Panc1 (cell line): ENCODE results near the gene CFAP97D2. TPM values are rescaled to one million over a fixed set of nuclear protein-coding genes. Genes with fewer than 3 reads are reported as not detected.

Source experiments
- ATAC-seq: fragments of 200-7000 bp; cut with Tn5 transposase; 2 replicates; pipeline ENCODE4 v1.9.1; 2020; ENCODE audit warnings: mild to moderate bottlenecking, moderate library complexity
- BruUV-seq: library from RNA; stranded (reverse); fragments of 400-500 nt; replicated peaks from 2 replicates; lab custom pipeline; 2021; lab: Mats Ljungman, UMichigan
- CTCF ChIA-PET: fragments of 300-600 bp; sonication (Branson Sonifier 250); formaldehyde crosslinking; loops from one replicate; lab custom pipeline; 2022; ENCODE audit warnings: antibody characterized with exemption; lab: Charles Lee
- POLR2A ChIA-PET: fragments of 300-600 bp; sonication (Branson Sonifier 250); formaldehyde crosslinking; loops from one replicate; lab custom pipeline; 2022; ENCODE audit warnings: antibody characterized with exemption; lab: Charles Lee
- DNase-seq: peaks from one replicate; pipeline ENCODE4 v3.0.0-alpha.2; 2010; ENCODE audit warnings: low read depth, low spot score
- H3K27ac ChIP-seq: 2 replicates; pipeline ENCODE4 v1.5.1; 2011; ENCODE audit warnings: mild to moderate bottlenecking, low read length, inconsistent platforms
- H3K27me3 ChIP-seq: fragments of 200-500 bp; sonication (Bioruptor generic); 2 replicates; pipeline ENCODE4 v1.6.0; 2014; ENCODE audit warnings: low read length, inconsistent platforms; ENCODE audit not compliant: control insufficient read depth, insufficient read depth
- H3K36me3 ChIP-seq: fragments of 200-500 bp; sonication (Bioruptor generic); 2 replicates; pipeline ENCODE4 v1.5.1; 2014; ENCODE audit warnings: inconsistent platforms, mild to moderate bottlenecking, low read length, moderate library complexity; ENCODE audit not compliant: control insufficient read depth, insufficient read depth
- H3K4me1 ChIP-seq: 2 replicates; pipeline ENCODE4 v1.5.1; 2011; ENCODE audit warnings: inconsistent platforms, mild to moderate bottlenecking, low read length, moderate library complexity; ENCODE audit not compliant: control insufficient read depth, insufficient read depth
- H3K4me3 ChIP-seq, 2 experiments: 2 replicates each; pipeline ENCODE4 v1.5.1; 2011 to 2012; ENCODE audit warnings: low read depth in 2 of 2, low read length in 2 of 2, mild to moderate bottlenecking in 2 of 2, inconsistent platforms in 1 of 2, moderate library complexity in 1 of 2
- H3K9me3 ChIP-seq: fragments of 200-500 bp; sonication (Bioruptor generic); 2 replicates; pipeline ENCODE4 v1.5.1; 2014; ENCODE audit warnings: low read depth, mild to moderate bottlenecking, inconsistent platforms, low read length, moderate library complexity; ENCODE audit not compliant: control insufficient read depth, insufficient read depth
- POLR2AphosphoS5 ChIP-seq: IDR thresholded peaks from 2 replicates; pipeline ENCODE4 v1.6.1; 2012; ENCODE audit warnings: mild to moderate bottlenecking, low read depth, low read length, moderate library complexity
- SIN3A ChIP-seq: IDR thresholded peaks from 2 replicates; pipeline ENCODE4 v1.6.1; 2012; ENCODE audit warnings: low read depth, mild to moderate bottlenecking, low read length, moderate library complexity, borderline replicate concordance; ENCODE audit not compliant: insufficient read depth
- TCF7L2 ChIP-seq: IDR thresholded peaks from 2 replicates; pipeline ENCODE4 v1.6.1; 2011; ENCODE audit warnings: mild to moderate bottlenecking, low read depth, low read length, inconsistent platforms
- in situ Hi-C: cut with HindIII; loops from 2 replicates; pipeline ENCODE4 v1.10.0; 2016; ENCODE audit warnings: low sequenced_read_pairs, low pct_unique_long_range_greater_than_20kb
- intact Hi-C: fragments of 100-400 bp; cut with micrococcal nuclease; formaldehyde crosslinking; loops from one replicate; pipeline ENCODE4 v1.10.0; 2022; ENCODE audit not compliant: unreplicated experiment
- total RNA-seq: library from RNA; stranded (reverse); gene quantifications from one replicate; pipeline ENCODE4 v1.2.1, GENCODE V29; 2021; ENCODE audit not compliant: unreplicated experiment
- TF ChIP-seq, protein P1 (sequence below), 2 experiments: IDR thresholded peaks; 2 replicates each; pipeline ENCODE4 v1.6.1; 2011 to 2012; ENCODE audit warnings: low read depth in 2 of 2, control low read depth in 1 of 2, low read length in 1 of 2, mild to moderate bottlenecking in 1 of 2, moderate library complexity in 1 of 2; ENCODE audit not compliant: insufficient read depth in 1 of 2
- TF ChIP-seq, protein P2 (sequence below): fragments of 450-650 bp; IDR thresholded peaks from 2 replicates; pipeline ENCODE4 v1.5.1; 2017; ENCODE audit warnings: mild to moderate bottlenecking

CFAP97D2 gene
- total RNA-seq, 1 experiment from 2014 or later: not detected

DNA sequence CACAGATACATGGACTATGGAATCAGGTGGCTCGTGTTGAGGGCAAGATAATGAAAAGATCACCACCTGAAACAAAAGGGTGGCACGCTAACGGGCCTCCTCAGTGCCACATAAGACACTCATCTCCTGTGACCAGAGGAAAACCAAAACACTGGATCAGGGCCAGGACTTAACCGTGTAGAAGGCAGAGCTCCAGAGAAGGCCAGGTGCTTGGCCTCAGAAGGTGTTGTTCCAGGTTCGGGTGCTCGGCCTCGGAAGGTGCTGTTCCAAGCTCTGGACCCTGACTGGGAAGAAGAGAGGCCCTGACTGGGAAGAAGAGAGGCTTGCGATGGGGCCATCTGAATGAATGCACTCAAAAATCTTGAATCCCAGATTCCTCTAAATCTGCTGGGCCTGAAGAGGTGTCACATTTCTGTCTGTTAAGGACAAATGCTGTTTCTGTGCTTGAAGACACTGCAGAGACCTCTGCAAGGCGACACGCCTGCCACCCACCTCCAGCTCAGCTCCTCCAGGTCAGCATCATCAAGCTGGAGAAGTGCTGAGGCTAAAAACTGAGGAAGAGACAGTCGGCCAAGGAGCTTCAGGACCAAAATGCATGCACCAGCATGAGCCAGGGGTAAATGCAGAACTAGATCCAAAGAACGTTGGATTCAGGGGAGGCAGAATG, 44.0 kb upstream of the CFAP97D2 start:
- H3K27me3 ChIP-seq: no peaks in the 10 kb centered on the region
- peaks cover 13% of the 10 kb centered on the region for H3K4me1 ChIP-seq
- ChIA-PET CTCF (no interaction called here), POLR2A (no interaction called here)
- H3K4me3 ChIP-seq: no peak overlapping the region
- BruUV-seq: no TSS peak
- intact Hi-C loops (no loop called here), in situ Hi-C loops (no loop called here)
- H3K9me3 ChIP-seq: no peaks in the 10 kb centered on the region
- no peaks in the 10 kb centered on the region for H3K36me3 ChIP-seq
- TF ChIP-seq, protein P1, sequence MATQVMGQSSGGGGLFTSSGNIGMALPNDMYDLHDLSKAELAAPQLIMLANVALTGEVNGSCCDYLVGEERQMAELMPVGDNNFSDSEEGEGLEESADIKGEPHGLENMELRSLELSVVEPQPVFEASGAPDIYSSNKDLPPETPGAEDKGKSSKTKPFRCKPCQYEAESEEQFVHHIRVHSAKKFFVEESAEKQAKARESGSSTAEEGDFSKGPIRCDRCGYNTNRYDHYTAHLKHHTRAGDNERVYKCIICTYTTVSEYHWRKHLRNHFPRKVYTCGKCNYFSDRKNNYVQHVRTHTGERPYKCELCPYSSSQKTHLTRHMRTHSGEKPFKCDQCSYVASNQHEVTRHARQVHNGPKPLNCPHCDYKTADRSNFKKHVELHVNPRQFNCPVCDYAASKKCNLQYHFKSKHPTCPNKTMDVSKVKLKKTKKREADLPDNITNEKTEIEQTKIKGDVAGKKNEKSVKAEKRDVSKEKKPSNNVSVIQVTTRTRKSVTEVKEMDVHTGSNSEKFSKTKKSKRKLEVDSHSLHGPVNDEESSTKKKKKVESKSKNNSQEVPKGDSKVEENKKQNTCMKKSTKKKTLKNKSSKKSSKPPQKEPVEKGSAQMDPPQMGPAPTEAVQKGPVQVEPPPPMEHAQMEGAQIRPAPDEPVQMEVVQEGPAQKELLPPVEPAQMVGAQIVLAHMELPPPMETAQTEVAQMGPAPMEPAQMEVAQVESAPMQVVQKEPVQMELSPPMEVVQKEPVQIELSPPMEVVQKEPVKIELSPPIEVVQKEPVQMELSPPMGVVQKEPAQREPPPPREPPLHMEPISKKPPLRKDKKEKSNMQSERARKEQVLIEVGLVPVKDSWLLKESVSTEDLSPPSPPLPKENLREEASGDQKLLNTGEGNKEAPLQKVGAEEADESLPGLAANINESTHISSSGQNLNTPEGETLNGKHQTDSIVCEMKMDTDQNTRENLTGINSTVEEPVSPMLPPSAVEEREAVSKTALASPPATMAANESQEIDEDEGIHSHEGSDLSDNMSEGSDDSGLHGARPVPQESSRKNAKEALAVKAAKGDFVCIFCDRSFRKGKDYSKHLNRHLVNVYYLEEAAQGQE (IDR thresholded peaks at IDR 0.05; ENCODE audit: insufficient read depth in 1 of 2, low read depth in 2 of 2, low read length in 1 of 2): no peak
- TF ChIP-seq TCF7L2: no peak
- TF ChIP-seq POLR2AphosphoS5: no peak
- TF ChIP-seq, protein P2, sequence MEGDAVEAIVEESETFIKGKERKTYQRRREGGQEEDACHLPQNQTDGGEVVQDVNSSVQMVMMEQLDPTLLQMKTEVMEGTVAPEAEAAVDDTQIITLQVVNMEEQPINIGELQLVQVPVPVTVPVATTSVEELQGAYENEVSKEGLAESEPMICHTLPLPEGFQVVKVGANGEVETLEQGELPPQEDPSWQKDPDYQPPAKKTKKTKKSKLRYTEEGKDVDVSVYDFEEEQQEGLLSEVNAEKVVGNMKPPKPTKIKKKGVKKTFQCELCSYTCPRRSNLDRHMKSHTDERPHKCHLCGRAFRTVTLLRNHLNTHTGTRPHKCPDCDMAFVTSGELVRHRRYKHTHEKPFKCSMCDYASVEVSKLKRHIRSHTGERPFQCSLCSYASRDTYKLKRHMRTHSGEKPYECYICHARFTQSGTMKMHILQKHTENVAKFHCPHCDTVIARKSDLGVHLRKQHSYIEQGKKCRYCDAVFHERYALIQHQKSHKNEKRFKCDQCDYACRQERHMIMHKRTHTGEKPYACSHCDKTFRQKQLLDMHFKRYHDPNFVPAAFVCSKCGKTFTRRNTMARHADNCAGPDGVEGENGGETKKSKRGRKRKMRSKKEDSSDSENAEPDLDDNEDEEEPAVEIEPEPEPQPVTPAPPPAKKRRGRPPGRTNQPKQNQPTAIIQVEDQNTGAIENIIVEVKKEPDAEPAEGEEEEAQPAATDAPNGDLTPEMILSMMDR: no peak
- TF ChIP-seq SIN3A: no peak
- peak overlapping the region; percentile 75; the same call in 1 of the 2 replicates for H3K27ac ChIP-seq
- DNase-seq: no peak
- no peak for ATAC-seq

DNA sequence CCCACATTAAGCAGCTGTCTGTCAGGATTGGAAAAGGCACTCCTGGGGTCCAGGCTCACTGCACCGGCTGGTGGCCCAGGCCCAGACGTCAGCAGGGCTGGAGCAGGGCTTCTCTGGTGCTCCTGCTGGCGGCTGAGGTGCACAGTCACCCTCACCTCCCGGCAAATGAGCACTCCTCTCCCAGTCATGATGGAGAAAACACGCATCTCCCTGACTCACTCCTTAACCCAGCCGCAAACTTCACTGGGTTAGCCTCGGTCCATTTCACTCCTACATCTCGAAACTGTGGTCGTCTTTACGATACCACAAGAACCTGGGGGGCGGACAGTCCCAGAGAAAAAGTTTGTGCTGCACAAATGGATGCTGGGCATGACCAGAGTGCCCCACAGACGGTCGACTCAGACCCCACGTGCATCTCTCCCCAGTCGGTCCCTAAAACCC, 43.3 kb upstream of the CFAP97D2 start:
- CTCF ChIA-PET: no interaction called here
- no peaks in the 10 kb centered on the region for H3K36me3 ChIP-seq
- H3K4me1 ChIP-seq: peaks cover 15% of the 10 kb centered on the region
- intact Hi-C loops (no loop called here), in situ Hi-C loops (no loop called here)
- H3K27me3 ChIP-seq: no peaks in the 10 kb centered on the region
- ATAC-seq (no peak), DNase-seq (no peak)
- POLR2A ChIA-PET: no interaction called here
- no peak overlapping the region for H3K27ac ChIP-seq
- H3K4me3 ChIP-seq: no peak overlapping the region
- no TSS peak for BruUV-seq
- H3K9me3 ChIP-seq: no peaks in the 10 kb centered on the region
- TF ChIP-seq POLR2AphosphoS5 (no peak), SIN3A (no peak)
- TF ChIP-seq, protein P1 (IDR thresholded peaks at IDR 0.05; ENCODE audit: insufficient read depth in 1 of 2, low read depth in 2 of 2, low read length in 1 of 2): no peak
- TF ChIP-seq, protein P2: no peak
